A549 (cell line): ENCODE measurements around the gene ABL1. TPM values are rescaled to one million over a fixed set of nuclear protein-coding genes. Genes with fewer than 3 reads are reported as not detected.

Experiments
- ATAC-seq, 2 experiments: fragments of 200-7000 bp in 1 of 2; fragments of >200 bp in 1 of 2; cut with Nextera tagmentation in 1 of 2; cut with Tn5 transposase in 1 of 2; 3 replicates each; pipeline versions ENCODE4 v1.8.0 to v1.9.1; 2018 to 2020; ENCODE audit warnings: mild to moderate bottlenecking in 1 of 2, moderate library complexity in 1 of 2
- CTCF ChIA-PET: fragments of 300-600 bp; sonication (Branson Sonifier 250); formaldehyde crosslinking; extraction: SDS; loops from one replicate; lab custom pipeline; 2021; ENCODE audit warnings: antibody characterized with exemption, inconsistent platforms; lab: Yijun Ruan, JAX
- POLR2A ChIA-PET: fragments of 350-600 bp; formaldehyde crosslinking; extraction: SDS; loops from one replicate; lab custom pipeline; 2021; ENCODE audit warnings: antibody characterized with exemption, inconsistent platforms; lab: Yijun Ruan, JAX
- DNase-seq, 2 experiments: peaks; one replicate each; pipeline versions ENCODE4 v3.0.0 to v3.0.0-alpha.2; 2011 to 2016; ENCODE audit warnings: low read depth in 1 of 2, low spot score in 1 of 2
- FAIRE-seq: peaks from 2 replicates; lab custom pipeline; 2011; peaks lifted over from hg19 to GRCh38; lab: Jason Lieb, UNC
- H3K27ac ChIP-seq, 2 experiments: fragments of >200 bp; sonication (Bioruptor Twin); formaldehyde crosslinking; 3 replicates each; pipeline ENCODE4 v1.5.1; 2016 to 2017
- H3K4me1 ChIP-seq: fragments of >200 bp; sonication (Bioruptor Twin); formaldehyde crosslinking; 3 replicates; pipeline ENCODE4 v1.6.1; 2016
- H3K4me2 ChIP-seq: fragments of >200 bp; sonication (Bioruptor Twin); formaldehyde crosslinking; 3 replicates; pipeline ENCODE4 v1.6.1; 2016
- H3K4me3 ChIP-seq: fragments of >200 bp; sonication (Bioruptor Twin); formaldehyde crosslinking; 3 replicates; pipeline ENCODE4 v1.5.1; 2016
- H3K9me3 ChIP-seq: fragments of >200 bp; sonication (Bioruptor Twin); formaldehyde crosslinking; 3 replicates; pipeline ENCODE4 v1.6.1; 2016
- BHLHE40 ChIP-seq: IDR thresholded peaks from 2 replicates; pipeline ENCODE4 v1.6.1; 2012; ENCODE audit warnings: low read depth, low read length, inconsistent platforms
- CHD4 ChIP-seq: fragments of 200-600 bp; sonication (generic); IDR thresholded peaks from 2 replicates; pipeline ENCODE4 v1.6.1; 2016; ENCODE audit warnings: antibody characterized with exemption, mild to moderate bottlenecking, borderline replicate concordance
- EP300 ChIP-seq, 2 experiments: fragments of >200 bp; sonication (Bioruptor Twin); formaldehyde crosslinking; IDR thresholded peaks; 2 replicates in 1 of 2; 3 replicates in 1 of 2; pipeline ENCODE4 v1.6.1; 2016 to 2017
- FOSL2 ChIP-seq, 2 experiments: fragments of 450-650 bp in 1 of 2; fragments of >200 bp in 1 of 2; sonication (Bioruptor Twin) in 1 of 2; formaldehyde crosslinking; IDR thresholded peaks; 2 replicates each; pipeline versions ENCODE4 v1.5.0 to v1.6.1; 2016 to 2020; ENCODE audit warnings: mild to moderate bottlenecking in 1 of 2, moderate library complexity in 1 of 2
- HDAC2 ChIP-seq: fragments of 200-600 bp; sonication (generic); IDR thresholded peaks from 2 replicates; pipeline ENCODE4 v1.6.1; 2016
- HEYL ChIP-seq: fragments of 250-450 bp; sonication (Bioruptor Pico); IDR thresholded peaks from 2 replicates; pipeline ENCODE4 v1.8.0; 2021; ENCODE audit warnings: mild to moderate bottlenecking, moderate library complexity
- HOXB5 ChIP-seq: fragments of 250-450 bp; sonication (Bioruptor Pico); IDR thresholded peaks from 2 replicates; pipeline ENCODE4 v1.5.0; 2020; ENCODE audit warnings: mild to moderate bottlenecking, moderate library complexity
- JUN ChIP-seq, 2 experiments: fragments of >200 bp; sonication (Bioruptor Twin); formaldehyde crosslinking; IDR thresholded peaks; 2 replicates in 1 of 2; 3 replicates in 1 of 2; pipeline ENCODE4 v1.6.1; 2016 to 2017
- JUNB ChIP-seq: fragments of >200 bp; sonication (Bioruptor Twin); formaldehyde crosslinking; IDR thresholded peaks from 2 replicates; pipeline ENCODE4 v1.6.1; 2016
- KDM1A ChIP-seq: fragments of 200-600 bp; sonication (generic); IDR thresholded peaks from 2 replicates; pipeline ENCODE4 v1.6.1; 2016; ENCODE audit warnings: low read depth, mild to moderate bottlenecking
- KDM5A ChIP-seq: fragments of 200-600 bp; sonication (generic); IDR thresholded peaks from 2 replicates; pipeline ENCODE4 v1.6.1; 2016; ENCODE audit warnings: antibody characterized with exemption, mild to moderate bottlenecking
- NFE2L2 ChIP-seq: fragments of 150-350 bp; conservative IDR thresholded peaks from 2 replicates; pipeline ENCODE4 v1.6.1; 2014; ENCODE audit warnings: low read length
- POLR2A ChIP-seq: IDR thresholded peaks from 2 replicates; pipeline ENCODE4 v1.6.1; 2012; ENCODE audit warnings: mild to moderate bottlenecking, low read length
- POLR2AphosphoS2 ChIP-seq: conservative IDR thresholded peaks from 2 replicates; pipeline ENCODE4 v1.6.1; 2012; ENCODE audit warnings: low read length, improper control_type of control experiment, inconsistent platforms
- RARB ChIP-seq: fragments of 250-450 bp; sonication (Bioruptor Pico); IDR thresholded peaks from 2 replicates; pipeline ENCODE4 v1.8.0; 2021; ENCODE audit warnings: mild to moderate bottlenecking, moderate library complexity
- RFX5 ChIP-seq: fragments of 450-650 bp; IDR thresholded peaks from 2 replicates; pipeline ENCODE4 v1.7.1; 2014; ENCODE audit warnings: antibody characterized with exemption, mild to moderate bottlenecking, moderate library complexity
- ZFP36 ChIP-seq: fragments of 450-650 bp; IDR thresholded peaks from 2 replicates; pipeline ENCODE4 v1.6.1; 2014; ENCODE audit warnings: borderline replicate concordance; ENCODE audit not compliant: partially characterized antibody
- ZSCAN20 ChIP-seq: fragments of 250-450 bp; sonication (Bioruptor Pico); IDR thresholded peaks from 2 replicates; pipeline ENCODE4 v1.8.0; 2022; ENCODE audit warnings: mild to moderate bottlenecking, moderate library complexity
- WGBS: methylation state at CpG from one replicate; pipeline ENCODE4 v1.1.6; 2017; ENCODE audit errors: missing lambda C conversion rate; 5-methylcytosine and 5-hydroxymethylcytosine counted together
- polyA plus RNA-seq, 4 experiments: library from polyadenylated mRNA; depleted of rRNA in 3 of 4; stranded (reverse); fragments of >200 nt; fragmentation: RNase III in 1 of 4; extraction: RNeasy Plus Mini Kit Qiagen cat#74134 plus additional on column Dnase treatment in 1 of 4; gene quantifications; 2 replicates in 3 of 4; 3 replicates in 1 of 4; pipeline ENCODE4 v1.2.3, GENCODE V29; 2011 to 2017
- TF ChIP-seq, protein P1 (sequence below): fragments of >200 bp; sonication (Bioruptor Twin); formaldehyde crosslinking; IDR thresholded peaks from 3 replicates; pipeline ENCODE4 v1.6.1; 2016
- TF ChIP-seq, protein P2 (sequence below): fragments of 150-350 bp; IDR thresholded peaks from 2 replicates; pipeline ENCODE4 v1.6.1; 2014; ENCODE audit warnings: low read depth, mild to moderate bottlenecking, low read length

The ABL1 gene
- polyA plus RNA-seq, 2 of the 4 experiments (the other 2 are of a cell fraction) = 26.5 to 32.4 TPM

GRCh38 chr9:130927995-130928900 is 93.2 kb downstream of the ABL1 start:
- Histone ChIP-seq H3K4me1 (peaks cover 38% of the 10 kb centered on the region), H3K27ac (peak overlapping the region; percentile 82 to 93), H3K4me3 (peak overlapping the region; percentile 18; the same call in 2 of the 3 replicates), H3K9me3 (no peaks in the 10 kb centered on the region), H3K4me2 (peak overlapping the region; percentile 91)
- FAIRE-seq (no peak), DNase-seq (peak; percentile 81 to 83), ATAC-seq (peak; percentile 60 to 72)
- ChIA-PET POLR2A (interaction anchor here (1.1 kb wide), 1 partner anchor 34 kb away, joined by 3 read pairs; no protein-coding TSS in a partner anchor), CTCF (interaction anchor here (0.8 to 5.2 kb wide), 16 partner anchors 10 to 229 kb away, joined by 3 to 32 read pairs (median 5); partner anchors contain the start of gene FIBCD1)
- no peak for TF ChIP-seq NFE2L2
- TF ChIP-seq CHD4 = no peak
- TF ChIP-seq POLR2A = no peak
- no peak for TF ChIP-seq KDM5A
- TF ChIP-seq HOXB5 = peak; percentile 35; the same call in 1 of the 2 replicates
- no peak for TF ChIP-seq ZSCAN20 (CRISPR knock-in tag)
- TF ChIP-seq FOSL2 (IDR thresholded peaks at IDR 0.05) = peak; percentile 49
- peak; percentile 62 for TF ChIP-seq FOSL2 (CRISPR knock-in tag; IDR thresholded peaks at IDR 0.05)
- no peak for TF ChIP-seq HEYL (CRISPR knock-in tag)
- TF ChIP-seq RARB (CRISPR knock-in tag) = no peak
- peak in 1 of 2 experiments; percentile 53; a peak in 3 of 5 replicates for TF ChIP-seq JUN (IDR thresholded peaks at IDR 0.05)
- peak; percentile 50; the same call in 1 of the 2 replicates for TF ChIP-seq JUNB
- TF ChIP-seq, protein P1, sequence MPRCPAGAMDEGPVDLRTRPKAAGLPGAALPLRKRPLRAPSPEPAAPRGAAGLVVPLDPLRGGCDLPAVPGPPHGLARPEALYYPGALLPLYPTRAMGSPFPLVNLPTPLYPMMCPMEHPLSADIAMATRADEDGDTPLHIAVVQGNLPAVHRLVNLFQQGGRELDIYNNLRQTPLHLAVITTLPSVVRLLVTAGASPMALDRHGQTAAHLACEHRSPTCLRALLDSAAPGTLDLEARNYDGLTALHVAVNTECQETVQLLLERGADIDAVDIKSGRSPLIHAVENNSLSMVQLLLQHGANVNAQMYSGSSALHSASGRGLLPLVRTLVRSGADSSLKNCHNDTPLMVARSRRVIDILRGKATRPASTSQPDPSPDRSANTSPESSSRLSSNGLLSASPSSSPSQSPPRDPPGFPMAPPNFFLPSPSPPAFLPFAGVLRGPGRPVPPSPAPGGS = no peak
- no peak for TF ChIP-seq ZFP36
- TF ChIP-seq RFX5 = no peak
- WGBS = 4% methylated on average over 5 of the region's 14 CpGs

- FAIRE-seq (no peak), ATAC-seq (no peak), DNase-seq (no peak)
- Histone ChIP-seq H3K4me1 (peaks cover 46% of the 10 kb centered on the region), H3K27ac (peak overlapping the region; percentile 82 to 93; a peak in 5 of 6 replicates), H3K4me2 (no peak overlapping the region), H3K9me3 (no peaks in the 10 kb centered on the region), H3K4me3 (no peak overlapping the region)
- POLR2A ChIA-PET = no interaction called here
- CTCF ChIA-PET = interaction anchor here (0.9 to 4.7 kb wide), 8 partner anchors 10 to 230 kb away, joined by 3 to 34 read pairs (median 4); partner anchors contain the start of gene FIBCD1
- TF ChIP-seq JUN (IDR thresholded peaks at IDR 0.05) = no peak
- TF ChIP-seq EP300 (IDR thresholded peaks at IDR 0.05) = no peak
- TF ChIP-seq, protein P2, sequence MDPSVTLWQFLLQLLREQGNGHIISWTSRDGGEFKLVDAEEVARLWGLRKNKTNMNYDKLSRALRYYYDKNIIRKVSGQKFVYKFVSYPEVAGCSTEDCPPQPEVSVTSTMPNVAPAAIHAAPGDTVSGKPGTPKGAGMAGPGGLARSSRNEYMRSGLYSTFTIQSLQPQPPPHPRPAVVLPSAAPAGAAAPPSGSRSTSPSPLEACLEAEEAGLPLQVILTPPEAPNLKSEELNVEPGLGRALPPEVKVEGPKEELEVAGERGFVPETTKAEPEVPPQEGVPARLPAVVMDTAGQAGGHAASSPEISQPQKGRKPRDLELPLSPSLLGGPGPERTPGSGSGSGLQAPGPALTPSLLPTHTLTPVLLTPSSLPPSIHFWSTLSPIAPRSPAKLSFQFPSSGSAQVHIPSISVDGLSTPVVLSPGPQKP = no peak
- no peak for TF ChIP-seq CHD4
- no peak for TF ChIP-seq BHLHE40
- no peak for TF ChIP-seq JUNB
- no peak for TF ChIP-seq KDM1A
- TF ChIP-seq POLR2AphosphoS2 = no peak
- no peak for TF ChIP-seq HDAC2
- 93% methylated on average over 20 of the region's 36 CpGs for WGBS
Measured at GRCh38 chr9:130929571-130930038, 94.6 kb downstream of the ABL1 start.
